ENCODE results near the gene LAMTOR4. TPM values are rescaled to one million over a fixed set of nuclear protein-coding genes. Genes with fewer than 3 reads are reported as not detected.

Gene LAMTOR4
- total and polyA plus RNA-seq, 2 of the 13 experiments (the other 11 are each of a cell fraction or from before 2014, with no cell fraction given): 115 to 118 TPM

DNA sequence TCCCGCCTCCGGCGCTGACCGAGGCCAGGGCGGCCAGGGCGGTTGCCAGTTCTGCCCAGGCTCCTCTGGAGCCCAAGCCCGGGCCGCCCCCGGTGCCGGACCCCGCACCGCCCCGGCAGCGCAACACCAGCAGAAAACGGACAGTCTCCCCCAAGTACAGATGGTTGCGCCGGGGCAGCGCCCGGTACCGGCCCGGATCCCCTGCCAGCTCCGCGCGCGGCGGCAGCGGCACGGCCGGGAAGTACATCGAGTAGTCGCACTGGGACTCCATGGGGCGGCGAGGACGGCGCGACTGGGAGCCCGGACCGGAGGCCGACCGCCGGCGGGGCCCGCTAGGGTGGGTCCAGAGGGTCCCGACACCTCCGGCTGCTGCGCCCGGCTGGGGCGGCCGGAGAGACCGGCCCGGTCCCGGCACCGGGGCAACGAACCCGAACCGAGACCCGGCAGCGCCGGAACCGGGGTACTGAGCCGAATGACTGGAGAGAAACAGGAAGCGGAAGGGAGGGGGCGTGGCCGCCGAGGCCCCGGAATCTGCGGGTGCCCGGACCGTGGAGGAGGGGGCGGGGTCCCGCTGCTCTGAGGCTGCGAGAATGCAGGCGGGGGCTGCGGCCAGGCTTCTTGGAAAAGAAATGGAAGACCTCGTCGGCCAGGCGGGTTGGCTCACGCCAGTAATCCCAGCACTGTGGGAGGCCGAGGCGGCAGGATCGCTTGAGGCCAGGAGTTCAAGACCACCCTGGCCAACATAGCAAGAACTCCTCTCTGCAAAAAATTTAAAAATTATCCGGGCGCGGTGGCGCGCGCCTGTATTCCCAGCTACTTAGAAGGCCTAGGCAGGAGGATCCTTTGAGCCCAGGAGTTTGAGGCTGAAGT lies 9.7 kb downstream of the LAMTOR4 start, which contains the start of gene TRAPPC14 (continued):
- TF ChIP-seq, protein P1, sequence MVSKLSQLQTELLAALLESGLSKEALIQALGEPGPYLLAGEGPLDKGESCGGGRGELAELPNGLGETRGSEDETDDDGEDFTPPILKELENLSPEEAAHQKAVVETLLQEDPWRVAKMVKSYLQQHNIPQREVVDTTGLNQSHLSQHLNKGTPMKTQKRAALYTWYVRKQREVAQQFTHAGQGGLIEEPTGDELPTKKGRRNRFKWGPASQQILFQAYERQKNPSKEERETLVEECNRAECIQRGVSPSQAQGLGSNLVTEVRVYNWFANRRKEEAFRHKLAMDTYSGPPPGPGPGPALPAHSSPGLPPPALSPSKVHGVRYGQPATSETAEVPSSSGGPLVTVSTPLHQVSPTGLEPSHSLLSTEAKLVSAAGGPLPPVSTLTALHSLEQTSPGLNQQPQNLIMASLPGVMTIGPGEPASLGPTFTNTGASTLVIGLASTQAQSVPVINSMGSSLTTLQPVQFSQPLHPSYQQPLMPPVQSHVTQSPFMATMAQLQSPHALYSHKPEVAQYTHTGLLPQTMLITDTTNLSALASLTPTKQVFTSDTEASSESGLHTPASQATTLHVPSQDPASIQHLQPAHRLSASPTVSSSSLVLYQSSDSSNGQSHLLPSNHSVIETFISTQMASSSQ (IDR thresholded peaks at IDR 0.05; ENCODE audit: low read depth): no peak
- TF ChIP-seq, protein P1 (CRISPR knock-in tag; IDR thresholded peaks at IDR 0.05; ENCODE audit: borderline replicate concordance): peak; percentile 51; the same call in 1 of the 2 replicates
- peak; percentile 45 for TF ChIP-seq ELF3 (CRISPR knock-in tag; IDR thresholded peaks at IDR 0.05)
- TF ChIP-seq, protein P2, sequence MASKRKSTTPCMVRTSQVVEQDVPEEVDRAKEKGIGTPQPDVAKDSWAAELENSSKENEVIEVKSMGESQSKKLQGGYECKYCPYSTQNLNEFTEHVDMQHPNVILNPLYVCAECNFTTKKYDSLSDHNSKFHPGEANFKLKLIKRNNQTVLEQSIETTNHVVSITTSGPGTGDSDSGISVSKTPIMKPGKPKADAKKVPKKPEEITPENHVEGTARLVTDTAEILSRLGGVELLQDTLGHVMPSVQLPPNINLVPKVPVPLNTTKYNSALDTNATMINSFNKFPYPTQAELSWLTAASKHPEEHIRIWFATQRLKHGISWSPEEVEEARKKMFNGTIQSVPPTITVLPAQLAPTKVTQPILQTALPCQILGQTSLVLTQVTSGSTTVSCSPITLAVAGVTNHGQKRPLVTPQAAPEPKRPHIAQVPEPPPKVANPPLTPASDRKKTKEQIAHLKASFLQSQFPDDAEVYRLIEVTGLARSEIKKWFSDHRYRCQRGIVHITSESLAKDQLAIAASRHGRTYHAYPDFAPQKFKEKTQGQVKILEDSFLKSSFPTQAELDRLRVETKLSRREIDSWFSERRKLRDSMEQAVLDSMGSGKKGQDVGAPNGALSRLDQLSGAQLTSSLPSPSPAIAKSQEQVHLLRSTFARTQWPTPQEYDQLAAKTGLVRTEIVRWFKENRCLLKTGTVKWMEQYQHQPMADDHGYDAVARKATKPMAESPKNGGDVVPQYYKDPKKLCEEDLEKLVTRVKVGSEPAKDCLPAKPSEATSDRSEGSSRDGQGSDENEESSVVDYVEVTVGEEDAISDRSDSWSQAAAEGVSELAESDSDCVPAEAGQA (IDR thresholded peaks at IDR 0.05; ENCODE audit: low read depth): peak; percentile 70; the same call in 1 of the 2 replicates
- TF ChIP-seq, protein P2 (CRISPR knock-in tag; IDR thresholded peaks at IDR 0.05; ENCODE audit: borderline replicate concordance): peak; percentile 62; the same call in 1 of the 2 replicates
- peak; percentile 89 for TF ChIP-seq RBFOX2 (IDR thresholded peaks at IDR 0.05; ENCODE audit: low read depth, low read length)
- 0 out of 2 replicates have a peak, but pooled peaks have one; percentile 52 for TF ChIP-seq ZNF383 (CRISPR knock-in tag; IDR thresholded peaks at IDR 0.05; ENCODE audit: borderline replicate concordance)
- peak; percentile 53; the same call in 1 of the 2 replicates for TF ChIP-seq PITX1 (CRISPR knock-in tag; IDR thresholded peaks at IDR 0.05)
- TF ChIP-seq NONO (IDR thresholded peaks at IDR 0.05): no peak
- peak; percentile 51; the same call in 1 of the 2 replicates for TF ChIP-seq NONO (CRISPR knock-in tag; conservative IDR thresholded peaks at IDR 0.05)
- TF ChIP-seq ZNF256 (CRISPR knock-in tag; conservative IDR thresholded peaks at IDR 0.05): no peak
- peak; percentile 51; the same call in 1 of the 2 replicates for TF ChIP-seq CBFB (CRISPR knock-in tag; IDR thresholded peaks at IDR 0.05)
- TF ChIP-seq ARNTL (CRISPR knock-in tag; IDR thresholded peaks at IDR 0.05): 0 out of 2 replicates have a peak, but pooled peaks have one; percentile 10
- TF ChIP-seq, protein P3, sequence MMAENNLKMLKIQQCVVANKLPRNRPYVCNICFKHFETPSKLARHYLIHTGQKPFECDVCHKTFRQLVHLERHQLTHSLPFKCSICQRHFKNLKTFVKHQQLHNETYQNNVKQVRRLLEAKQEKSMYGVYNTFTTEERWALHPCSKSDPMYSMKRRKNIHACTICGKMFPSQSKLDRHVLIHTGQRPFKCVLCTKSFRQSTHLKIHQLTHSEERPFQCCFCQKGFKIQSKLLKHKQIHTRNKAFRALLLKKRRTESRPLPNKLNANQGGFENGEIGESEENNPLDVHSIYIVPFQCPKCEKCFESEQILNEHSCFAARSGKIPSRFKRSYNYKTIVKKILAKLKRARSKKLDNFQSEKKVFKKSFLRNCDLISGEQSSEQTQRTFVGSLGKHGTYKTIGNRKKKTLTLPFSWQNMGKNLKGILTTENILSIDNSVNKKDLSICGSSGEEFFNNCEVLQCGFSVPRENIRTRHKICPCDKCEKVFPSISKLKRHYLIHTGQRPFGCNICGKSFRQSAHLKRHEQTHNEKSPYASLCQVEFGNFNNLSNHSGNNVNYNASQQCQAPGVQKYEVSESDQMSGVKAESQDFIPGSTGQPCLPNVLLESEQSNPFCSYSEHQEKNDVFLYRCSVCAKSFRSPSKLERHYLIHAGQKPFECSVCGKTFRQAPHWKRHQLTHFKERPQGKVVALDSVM (CRISPR knock-in tag; IDR thresholded peaks at IDR 0.05): 0 out of 2 replicates have a peak, but pooled peaks have one; percentile 31
- TF ChIP-seq ZNF746 (CRISPR knock-in tag; IDR thresholded peaks at IDR 0.05): no peak
